ENCODE measurements around the gene C6orf52. TPM values are rescaled to one million over a fixed set of nuclear protein-coding genes. Genes with fewer than 3 reads are reported as not detected.

The C6orf52 gene
- total and polyA plus RNA-seq, 4 donors: 0.33 to 0.71 (median 0.50) TPM; not detected in 1

- Histone ChIP-seq H3K27me3 (ENCODE audit: control insufficient read depth in 4 of 4, insufficient read depth in 4 of 4, low read length in 3 of 4) (no peaks in the 10 kb centered on the region), H3K4me1 (ENCODE audit: control insufficient read depth in 4 of 4, insufficient read depth in 4 of 4, low read length in 3 of 4) (peaks cover 0 to 14% (median 6%) of the 10 kb centered on the region in 4 donors), H3K9ac (ENCODE audit: low read depth in 1 of 2, low read length in 2 of 2) (no peak overlapping the region), H3K36me3 (ENCODE audit: control insufficient read depth in 4 of 4, insufficient read depth in 3 of 4, low read depth in 1 of 4, low read length in 3 of 4) (no peaks in the 10 kb centered on the region), H3K27ac (ENCODE audit: low read depth in 1 of 2, low read length in 2 of 2) (no peak overlapping the region), H3K4me3 (ENCODE audit: low read depth in 1 of 3, low read length in 3 of 3) (no peak overlapping the region), H3K9me3 (ENCODE audit: control insufficient read depth in 4 of 4, low read length in 3 of 4) (no peaks in the 10 kb centered on the region)
- WGBS: 31% methylated on average over 6 of the region's 6 CpGs
- DNase-seq (ENCODE audit: low spot score): no peak
- TF ChIP-seq ZBTB33 (IDR thresholded peaks at IDR 0.05) (no peak), EGR1 (IDR thresholded peaks at IDR 0.05; ENCODE audit: low read depth in 2 of 2) (no peak), SP1 (IDR thresholded peaks at IDR 0.05) (no peak), NR2F2 (IDR thresholded peaks at IDR 0.05) (no peak)
Observed at GRCh38 chr6:10687582-10687981, 6.8 kb downstream of the C6orf52 start.

GRCh38 chr6:10686901-10687300 lies 7.5 kb downstream of the C6orf52 start:
- no peak overlapping the region for H3K9ac ChIP-seq (ENCODE audit: low read depth in 1 of 2, low read length in 2 of 2)
- WGBS: 82% methylated on average over 8 of the region's 8 CpGs
- H3K9me3 ChIP-seq (ENCODE audit: control insufficient read depth in 4 of 4, low read length in 3 of 4): no peaks in the 10 kb centered on the region
- no peak overlapping the region for H3K27ac ChIP-seq (ENCODE audit: low read depth in 1 of 2, low read length in 2 of 2)
- TF ChIP-seq YY1 (IDR thresholded peaks at IDR 0.05) (no peak), NR2F2 (IDR thresholded peaks at IDR 0.05) (no peak), REST (IDR thresholded peaks at IDR 0.05) (no peak), HNF4G (IDR thresholded peaks at IDR 0.05) (no peak), GABPA (IDR thresholded peaks at IDR 0.05 in 1 of 2, conservative IDR thresholded peaks at IDR 0.05 in 1 of 2) (no peak), FOXA1 (IDR thresholded peaks at IDR 0.05) (no peak), ATF3 (IDR thresholded peaks at IDR 0.05) (no peak), CTCF (IDR thresholded peaks at IDR 0.05; ENCODE audit: low read depth, low read length, missing input control) (no peak), EGR1 (IDR thresholded peaks at IDR 0.05; ENCODE audit: low read depth in 2 of 2) (no peak)
- H3K4me1 ChIP-seq (ENCODE audit: control insufficient read depth in 4 of 4, insufficient read depth in 4 of 4, low read length in 3 of 4): peaks cover 0 to 14% (median 6%) of the 10 kb centered on the region in 4 donors
- H3K27me3 ChIP-seq (ENCODE audit: control insufficient read depth in 4 of 4, insufficient read depth in 4 of 4, low read length in 3 of 4): no peaks in the 10 kb centered on the region
- H3K36me3 ChIP-seq (ENCODE audit: control insufficient read depth in 4 of 4, insufficient read depth in 3 of 4, low read depth in 1 of 4, low read length in 3 of 4): no peaks in the 10 kb centered on the region
- H3K4me3 ChIP-seq (ENCODE audit: low read depth in 1 of 3, low read length in 3 of 3): no peak overlapping the region
- DNase-seq (ENCODE audit: low spot score): no peak
